Glomerular visceral epithelial cell (primary cell): ENCODE data around the gene EFEMP1.
"Not testable (repeated sequence)": the region's sequence is repeated elsewhere in the genome, so short reads cannot be mapped to it uniquely, and the experiment has no call there.

Experiments
- DNase-seq: peaks from one replicate; pipeline ENCODE4 v3.0.0-alpha.2; 2016; ENCODE audit errors: extremely low spot score

EFEMP1 gene

DNA sequence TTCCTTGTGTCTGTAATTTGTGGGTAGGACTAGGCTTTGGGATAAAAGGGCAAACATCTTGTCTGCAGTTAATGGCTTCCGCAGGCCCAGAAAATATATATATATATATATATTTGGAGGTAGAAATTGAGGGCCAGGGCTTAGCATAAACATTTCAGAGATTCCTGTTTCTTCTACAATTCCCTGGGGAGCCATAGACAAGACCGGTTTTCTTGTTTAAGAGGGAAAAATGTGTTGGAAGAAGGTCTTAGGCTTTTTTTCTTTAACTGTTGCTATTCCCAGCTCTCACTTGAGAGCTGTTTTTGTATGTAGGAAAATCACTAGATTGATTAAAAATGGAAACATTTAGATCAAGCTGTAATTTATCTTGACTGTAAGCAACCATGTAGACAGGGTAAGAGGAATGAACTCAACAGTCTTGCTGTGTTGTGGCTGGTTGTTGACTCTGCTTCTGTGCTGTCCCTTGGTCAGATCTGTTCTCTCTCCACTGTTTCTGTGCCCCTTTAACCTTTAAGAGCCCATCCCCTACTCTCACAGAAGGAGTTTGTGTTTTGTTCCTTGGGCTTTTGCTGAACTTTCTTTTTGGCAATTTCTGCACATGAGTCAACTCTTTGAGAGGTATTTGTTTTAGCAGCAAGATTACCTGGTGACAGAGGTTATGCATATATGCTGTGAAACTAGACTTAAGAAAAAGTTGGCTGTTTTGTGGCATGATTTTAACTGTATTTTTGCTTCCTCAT, 58.3 kb downstream of the EFEMP1 start:
- DNase-seq, result no peak

DNA sequence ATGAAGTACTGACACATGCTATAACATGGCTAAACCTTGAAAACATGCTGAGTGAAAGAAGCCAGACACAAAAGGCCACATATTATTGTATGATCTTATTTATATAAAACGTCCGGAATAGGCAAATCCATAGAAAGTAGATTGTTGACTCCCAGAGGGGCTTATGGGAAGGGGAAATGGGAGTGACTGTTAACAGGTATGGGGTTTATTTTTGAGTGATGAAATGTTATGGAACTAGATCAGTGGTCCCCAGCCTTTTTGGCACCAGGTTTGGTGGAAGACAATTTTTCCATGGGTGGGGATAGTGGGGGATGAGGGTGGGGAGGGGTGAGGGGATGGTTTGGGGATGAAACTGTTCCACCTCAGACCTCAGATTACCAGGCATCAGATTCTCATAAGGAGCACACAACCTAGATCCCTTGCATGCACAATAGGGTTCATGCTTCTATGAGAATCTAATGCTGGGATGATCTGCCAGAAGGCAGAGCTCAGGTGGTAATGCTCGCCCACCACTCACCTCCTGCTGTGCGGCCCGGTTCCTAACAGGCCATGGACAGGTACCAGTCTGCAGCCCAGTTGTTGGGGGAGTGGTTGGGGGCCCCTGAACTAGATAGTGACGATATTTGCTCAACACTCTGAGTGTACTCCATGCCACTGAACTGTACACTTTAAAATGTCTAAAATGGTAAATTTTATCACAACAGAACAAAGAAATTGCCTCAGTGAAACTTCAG, 59.1 kb downstream of the EFEMP1 start:
- no peak for DNase-seq

DNA sequence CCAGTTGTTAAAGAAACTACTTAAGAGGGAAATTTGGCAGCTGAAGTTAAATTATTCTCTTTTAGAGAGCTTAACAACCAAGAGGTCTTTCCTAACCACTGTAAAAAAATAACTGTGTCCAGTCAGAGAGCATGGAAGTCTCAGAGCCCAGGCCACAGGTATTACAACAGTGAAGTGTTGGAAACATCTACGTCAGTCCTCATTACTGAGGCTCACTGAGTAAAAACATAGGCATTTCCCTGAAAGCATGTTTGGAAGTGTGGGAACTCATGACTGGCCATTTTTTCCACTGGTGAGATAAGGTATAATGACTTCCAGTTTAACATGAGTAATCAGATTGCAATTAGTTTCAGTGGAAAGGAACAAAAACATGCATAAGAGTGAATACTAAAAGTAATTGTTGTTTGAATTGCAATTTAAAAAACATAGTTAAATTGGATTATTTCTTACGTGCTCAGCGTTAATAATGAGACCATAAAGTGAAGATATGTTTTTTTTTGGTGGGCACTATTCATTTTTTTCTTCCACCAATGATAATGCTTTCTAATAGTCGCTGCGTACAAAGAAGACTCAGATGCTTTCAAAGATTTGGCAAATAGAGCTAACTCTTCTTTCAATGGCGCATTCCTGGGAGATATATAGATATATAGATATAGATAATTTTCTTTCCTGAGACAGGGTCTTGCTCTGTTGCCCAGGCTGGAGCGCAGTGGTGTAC, 60.8 kb downstream of the EFEMP1 start:
- peak; percentile 88 for DNase-seq

DNA sequence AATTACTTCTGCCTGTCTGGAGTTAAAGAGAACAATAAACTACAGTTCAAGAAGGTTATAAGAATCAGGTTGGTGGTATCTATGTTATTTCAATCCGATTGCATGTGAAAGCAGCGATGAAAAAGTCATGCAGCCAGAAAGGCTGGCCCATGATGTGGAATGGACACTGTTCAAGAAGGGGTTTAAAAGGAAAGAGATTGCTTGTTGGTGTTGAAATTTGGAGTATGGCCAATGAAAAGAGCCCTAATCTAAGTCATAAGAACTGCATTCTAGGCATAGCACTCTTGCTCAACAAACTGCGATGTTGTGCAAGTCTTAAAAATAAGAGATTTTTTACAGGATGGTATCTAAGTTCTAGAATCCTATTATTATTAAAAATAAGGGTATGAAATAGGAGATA, 61.3 kb downstream of the EFEMP1 start:
- peak; percentile 65 for DNase-seq

- no peak for DNase-seq
Measured at GRCh38 chr2:55861733-55862132, 61.8 kb downstream of the EFEMP1 start.

- no peak for DNase-seq
Measured at GRCh38 chr2:55860832-55861231, 62.8 kb downstream of the EFEMP1 start.

DNA sequence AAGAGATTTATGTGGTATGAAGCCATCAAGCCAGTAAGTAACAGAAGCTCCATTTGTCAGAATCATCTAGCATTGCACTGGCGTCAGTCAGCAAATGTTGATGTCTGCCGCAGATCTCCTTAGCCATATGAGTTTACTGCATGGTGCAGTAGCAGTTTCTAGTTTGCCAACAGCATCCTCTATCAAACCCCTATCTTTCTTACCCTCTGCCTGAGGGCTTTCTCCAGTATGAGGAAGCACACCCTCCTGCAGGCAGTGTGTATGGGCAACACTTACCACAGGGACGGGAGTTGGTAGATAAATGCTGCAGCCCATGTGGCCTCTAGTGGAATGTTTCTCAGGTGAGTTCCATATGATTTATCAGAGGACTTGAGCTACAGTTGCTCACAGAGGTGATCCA, 63.7 kb downstream of the EFEMP1 start:
- no peak for DNase-seq

DNA sequence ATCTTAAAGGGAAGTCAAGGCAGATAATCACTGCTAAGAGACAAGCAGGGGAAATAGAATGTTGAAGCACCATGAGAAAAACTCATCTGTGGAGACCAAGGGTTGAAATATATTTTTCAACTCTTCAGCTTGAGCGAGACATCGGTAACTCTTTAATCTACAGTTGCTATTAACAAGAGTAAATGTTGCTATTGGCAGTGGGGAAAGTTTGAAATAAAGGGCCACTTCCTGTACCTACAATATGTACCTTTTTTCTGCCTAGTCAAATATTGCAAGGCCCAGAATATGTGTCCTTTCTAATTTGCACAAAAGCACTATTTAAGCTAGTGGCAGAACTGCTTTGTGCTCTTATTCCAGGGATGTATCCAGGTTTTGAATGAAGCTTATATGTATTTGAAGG, 65.8 kb downstream of the EFEMP1 start:
- DNase-seq, result no peak

GRCh38 chr2:55856936-55857335, 66.6 kb downstream of the EFEMP1 start:
- DNase-seq, result no peak

DNA sequence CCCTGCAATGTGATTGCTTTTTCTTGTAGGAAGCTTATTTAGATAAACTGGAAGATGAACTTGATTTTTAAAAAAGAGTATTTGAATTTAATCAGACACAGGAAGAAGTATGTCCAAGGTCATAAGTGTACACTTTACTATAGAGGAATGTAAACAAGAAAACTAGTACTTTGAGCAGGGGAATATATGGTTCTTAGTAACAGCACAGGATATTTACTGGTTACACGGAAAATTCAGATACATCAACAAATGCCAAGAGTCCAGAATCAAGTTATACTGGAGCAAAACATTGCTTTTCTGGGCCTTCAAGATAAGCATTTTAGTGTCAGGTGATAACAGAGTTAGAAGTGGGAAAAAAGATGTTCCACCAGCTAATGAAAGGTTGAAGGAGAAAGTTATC, 75.5 kb downstream of the EFEMP1 start:
- no peak for DNase-seq

GRCh38 chr2:55846426-55846825, 77.2 kb downstream of the EFEMP1 start:
- DNase-seq, result no peak

DNA sequence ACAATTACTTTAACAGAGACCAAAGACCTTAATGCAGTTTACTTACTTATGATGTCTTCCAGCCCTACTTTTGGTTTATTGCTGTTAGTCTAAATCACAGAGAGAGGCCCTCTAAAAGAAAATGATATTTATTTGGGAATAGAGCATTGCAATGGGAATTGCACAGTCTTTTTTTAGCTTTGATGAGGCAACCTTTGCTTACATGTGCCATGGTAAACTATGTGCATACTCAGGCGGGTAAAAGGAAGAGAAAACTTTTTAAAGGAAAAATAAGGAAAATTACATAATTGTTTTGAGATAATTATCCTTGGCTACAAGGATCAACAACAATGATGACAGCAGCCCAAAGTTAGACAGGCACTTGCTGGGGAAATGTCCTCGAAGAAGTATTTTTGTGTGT, 78.6 kb downstream of the EFEMP1 start:
- DNase-seq, result no peak

DNA sequence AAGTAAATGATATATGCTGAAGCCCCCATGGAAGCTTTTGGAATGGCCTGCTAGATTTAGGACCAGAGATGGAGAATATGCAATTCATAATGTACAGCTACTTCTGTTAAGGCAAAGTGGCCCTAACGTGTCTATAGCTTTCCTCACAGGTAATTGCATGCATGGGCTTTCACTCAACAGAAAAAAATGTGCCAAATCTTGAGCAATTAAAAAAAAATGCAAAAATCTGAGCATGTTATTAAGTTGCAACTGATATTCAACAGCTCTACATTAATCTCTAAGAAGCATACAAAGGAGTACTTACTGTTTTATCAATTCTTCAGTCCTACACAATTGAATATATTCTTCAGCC, 79.6 kb downstream of the EFEMP1 start:
- no peak for DNase-seq

DNA sequence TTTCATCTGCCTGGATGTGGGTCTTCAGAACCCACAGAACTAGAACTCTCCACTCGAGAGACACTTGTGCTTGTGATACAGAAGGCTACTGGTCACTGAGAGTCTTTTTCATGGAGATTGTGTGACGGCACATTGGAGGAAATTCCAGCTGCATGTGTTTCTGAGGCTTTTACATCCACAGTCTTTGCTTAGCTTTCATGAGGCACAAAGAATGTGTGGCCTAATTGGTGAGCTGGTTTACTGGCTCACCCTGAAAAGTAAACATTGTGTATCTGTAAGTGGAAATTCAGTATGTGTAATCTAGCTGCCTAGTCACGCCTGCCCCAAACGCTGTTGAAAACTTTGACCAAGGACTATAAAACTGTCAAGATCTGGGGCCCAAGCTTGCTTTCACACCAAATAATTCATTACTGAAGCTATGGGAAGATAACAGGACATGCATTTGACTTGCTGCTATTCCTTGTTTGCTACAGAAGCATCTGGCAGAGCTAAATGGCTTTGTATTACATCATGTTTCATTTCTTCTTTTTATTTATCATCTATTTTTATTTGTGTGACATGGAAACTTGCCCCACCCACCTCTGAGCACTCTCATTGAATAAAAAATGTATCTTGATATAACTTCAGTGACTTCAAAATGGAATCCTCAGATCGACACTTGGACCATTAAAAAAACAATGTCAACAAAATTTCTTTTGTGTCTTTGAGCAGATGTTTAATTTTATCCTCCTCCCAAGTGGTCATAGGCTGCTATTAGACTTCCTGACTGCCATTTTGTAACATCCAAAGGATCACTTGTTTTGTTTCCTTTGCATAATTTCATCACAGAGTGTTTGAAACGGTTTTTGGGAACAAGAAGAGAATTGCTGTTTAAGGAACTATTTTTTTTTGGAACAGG, 80.2 kb downstream of the EFEMP1 start:
- peak; percentile 18 for DNase-seq

- DNase-seq, result no peak
Measured at GRCh38 chr2:55842046-55842445, 81.5 kb downstream of the EFEMP1 start.

DNA sequence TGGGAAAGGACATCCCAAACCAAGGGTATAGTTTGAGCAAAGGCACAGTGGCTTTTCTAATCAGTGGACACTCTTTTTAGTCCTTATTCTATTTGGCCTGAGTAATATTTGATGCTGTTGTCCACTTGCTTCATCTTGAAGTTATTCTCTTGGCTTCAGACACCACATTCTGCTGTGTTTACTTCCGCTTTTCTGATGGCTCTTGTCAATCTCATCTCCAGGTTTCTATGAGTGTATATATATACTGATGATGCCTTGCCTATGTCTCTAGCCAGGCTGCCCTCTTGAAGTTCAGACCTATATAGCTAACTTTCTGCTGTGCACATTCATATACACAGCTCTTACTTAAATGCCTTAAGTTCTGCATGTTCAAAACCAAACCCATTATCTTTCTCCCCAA, 83.1 kb downstream of the EFEMP1 start:
- no peak for DNase-seq

GRCh38 chr2:55839182-55839819, 84.3 kb downstream of the EFEMP1 start:
- no peak for DNase-seq

GRCh38 chr2:55838653-55839052, 84.9 kb downstream of the EFEMP1 start:
- DNase-seq, result no peak

GRCh38 chr2:55838117-55838516, 85.5 kb downstream of the EFEMP1 start:
- not testable (repeated sequence) for DNase-seq

GRCh38 chr2:55837073-55837472, 86.5 kb downstream of the EFEMP1 start:
- DNase-seq, result no peak

DNA sequence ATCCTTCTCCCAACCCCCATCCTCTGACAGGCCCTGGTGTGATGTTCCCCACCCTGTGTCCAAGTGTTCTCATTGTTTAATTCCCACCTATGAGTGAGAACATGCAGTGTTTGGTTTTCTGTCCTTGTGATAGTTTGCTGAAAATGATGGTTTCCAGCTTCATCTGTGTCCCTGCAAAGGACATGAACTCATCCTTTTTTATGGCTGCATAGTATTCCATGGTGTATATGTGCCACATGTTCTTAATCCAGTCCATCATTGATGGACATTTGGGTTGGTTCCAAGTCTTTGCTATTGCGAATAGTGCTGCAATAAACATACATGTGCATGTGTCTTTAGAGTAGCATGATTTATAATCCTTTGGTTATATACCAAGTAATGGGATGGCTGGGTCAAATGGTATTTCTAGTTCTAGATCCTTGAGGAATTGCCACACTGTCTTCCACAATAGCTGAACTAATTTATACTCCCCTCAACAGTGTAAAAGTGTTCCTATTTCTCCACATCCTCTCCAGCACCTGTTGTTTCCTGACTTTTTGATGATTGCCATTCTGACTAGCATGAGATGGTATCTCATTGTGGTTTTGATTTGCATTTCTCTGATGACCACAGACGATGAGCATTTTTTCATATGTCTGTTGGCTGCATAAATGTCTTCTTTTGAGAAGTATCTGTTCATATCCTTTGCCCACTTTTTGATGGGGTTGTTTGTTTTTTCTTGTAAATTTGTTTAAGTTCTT, 91.7 kb downstream of the EFEMP1 start:
- DNase-seq, result peak; percentile 20
